Transverse colon (tissue), 3 donors: Measurements from ENCODE around the gene TENM4.

ENCODE experiments used
- POLR2A ChIP-seq: fragments of 450-650 bp; IDR thresholded peaks from one replicate; pipeline ENCODE4 v1.6.1; 2016; ENCODE audit warnings: antibody characterized with exemption, mild to moderate bottlenecking, moderate library complexity
- TF ChIP-seq, protein P1 (sequence below), 5 experiments: fragments of 200-600 bp in 3 of 5; fragments of 450-650 bp in 2 of 5; sonication (generic) in 3 of 5; IDR thresholded peaks; 1 replicate in 2 of 5; 2 replicates in 3 of 5; pipeline ENCODE4 v1.5.1; 2016 to 2017; ENCODE audit warnings: antibody characterized with exemption in 5 of 5, inconsistent platforms in 3 of 5, mild to moderate bottlenecking in 2 of 5, moderate library complexity in 1 of 5

DNA sequence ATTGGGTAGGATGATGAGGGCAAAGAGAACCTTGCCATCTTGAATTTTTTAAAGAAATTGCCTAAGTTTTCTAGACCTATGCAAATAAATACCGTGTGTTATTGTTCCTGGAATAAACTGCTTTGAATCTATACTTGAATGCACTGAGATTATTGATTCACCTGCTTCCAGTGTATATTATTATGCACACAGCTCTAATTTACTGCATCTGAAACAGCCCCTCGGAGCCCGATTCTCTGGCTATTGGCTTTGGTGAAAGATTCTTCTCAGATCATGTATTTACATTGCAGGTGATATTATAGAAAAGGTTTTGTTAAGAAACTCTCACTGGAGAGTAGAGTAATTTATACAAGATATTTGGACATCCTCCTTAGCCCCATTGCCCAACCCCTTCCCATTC lies 254.2 kb downstream of the TENM4 start:
- TF ChIP-seq, protein P1, sequence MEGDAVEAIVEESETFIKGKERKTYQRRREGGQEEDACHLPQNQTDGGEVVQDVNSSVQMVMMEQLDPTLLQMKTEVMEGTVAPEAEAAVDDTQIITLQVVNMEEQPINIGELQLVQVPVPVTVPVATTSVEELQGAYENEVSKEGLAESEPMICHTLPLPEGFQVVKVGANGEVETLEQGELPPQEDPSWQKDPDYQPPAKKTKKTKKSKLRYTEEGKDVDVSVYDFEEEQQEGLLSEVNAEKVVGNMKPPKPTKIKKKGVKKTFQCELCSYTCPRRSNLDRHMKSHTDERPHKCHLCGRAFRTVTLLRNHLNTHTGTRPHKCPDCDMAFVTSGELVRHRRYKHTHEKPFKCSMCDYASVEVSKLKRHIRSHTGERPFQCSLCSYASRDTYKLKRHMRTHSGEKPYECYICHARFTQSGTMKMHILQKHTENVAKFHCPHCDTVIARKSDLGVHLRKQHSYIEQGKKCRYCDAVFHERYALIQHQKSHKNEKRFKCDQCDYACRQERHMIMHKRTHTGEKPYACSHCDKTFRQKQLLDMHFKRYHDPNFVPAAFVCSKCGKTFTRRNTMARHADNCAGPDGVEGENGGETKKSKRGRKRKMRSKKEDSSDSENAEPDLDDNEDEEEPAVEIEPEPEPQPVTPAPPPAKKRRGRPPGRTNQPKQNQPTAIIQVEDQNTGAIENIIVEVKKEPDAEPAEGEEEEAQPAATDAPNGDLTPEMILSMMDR (IDR thresholded peaks at IDR 0.05): no peak
- no peak for TF ChIP-seq POLR2A
